HFF-Myc (cell line): ENCODE data around the gene NUCKS1.

Source experiments
- DNase-seq: peaks from one replicate; pipeline ENCODE4 v3.0.0-alpha.2; 2011; ENCODE audit warnings: low read depth; ENCODE audit errors: extremely low read depth
- H3K4me3 ChIP-seq: replicated peaks from 2 replicates; pipeline ENCODE4 v1.5.1; 2011; ENCODE audit warnings: low read depth, mild to moderate bottlenecking, control low read depth, low read length
- TF ChIP-seq, protein P1 (sequence below): IDR thresholded peaks from 2 replicates; pipeline ENCODE4 v1.5.1; 2012; ENCODE audit warnings: mild to moderate bottlenecking, low read depth, low read length, control low read depth; ENCODE audit errors: missing control alignments

Gene NUCKS1

GRCh38 chr1:205672395-205672889, 77.5 kb downstream of the NUCKS1 start:
- TF ChIP-seq, protein P1, sequence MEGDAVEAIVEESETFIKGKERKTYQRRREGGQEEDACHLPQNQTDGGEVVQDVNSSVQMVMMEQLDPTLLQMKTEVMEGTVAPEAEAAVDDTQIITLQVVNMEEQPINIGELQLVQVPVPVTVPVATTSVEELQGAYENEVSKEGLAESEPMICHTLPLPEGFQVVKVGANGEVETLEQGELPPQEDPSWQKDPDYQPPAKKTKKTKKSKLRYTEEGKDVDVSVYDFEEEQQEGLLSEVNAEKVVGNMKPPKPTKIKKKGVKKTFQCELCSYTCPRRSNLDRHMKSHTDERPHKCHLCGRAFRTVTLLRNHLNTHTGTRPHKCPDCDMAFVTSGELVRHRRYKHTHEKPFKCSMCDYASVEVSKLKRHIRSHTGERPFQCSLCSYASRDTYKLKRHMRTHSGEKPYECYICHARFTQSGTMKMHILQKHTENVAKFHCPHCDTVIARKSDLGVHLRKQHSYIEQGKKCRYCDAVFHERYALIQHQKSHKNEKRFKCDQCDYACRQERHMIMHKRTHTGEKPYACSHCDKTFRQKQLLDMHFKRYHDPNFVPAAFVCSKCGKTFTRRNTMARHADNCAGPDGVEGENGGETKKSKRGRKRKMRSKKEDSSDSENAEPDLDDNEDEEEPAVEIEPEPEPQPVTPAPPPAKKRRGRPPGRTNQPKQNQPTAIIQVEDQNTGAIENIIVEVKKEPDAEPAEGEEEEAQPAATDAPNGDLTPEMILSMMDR, result no peak
- no peak for DNase-seq
- no peak overlapping the region for H3K4me3 ChIP-seq

GRCh38 chr1:205670611-205671430, 79.2 kb downstream of the NUCKS1 start:
- H3K4me3 ChIP-seq, result no peak overlapping the region
- TF ChIP-seq, protein P1, result no peak

GRCh38 chr1:205670150-205670446, 79.9 kb downstream of the NUCKS1 start:
- H3K4me3 ChIP-seq, result no peak overlapping the region
- TF ChIP-seq, protein P1, result no peak
- no peak for DNase-seq

More at GRCh38 chr1:205670611-205671430, 79.2 kb downstream of the NUCKS1 start:
- DNase-seq, result no peak

GRCh38 chr1:205669341-205670149, 80.4 kb downstream of the NUCKS1 start:
- no peak for DNase-seq
- TF ChIP-seq, protein P1, result no peak
- H3K4me3 ChIP-seq, result no peak overlapping the region

DNA sequence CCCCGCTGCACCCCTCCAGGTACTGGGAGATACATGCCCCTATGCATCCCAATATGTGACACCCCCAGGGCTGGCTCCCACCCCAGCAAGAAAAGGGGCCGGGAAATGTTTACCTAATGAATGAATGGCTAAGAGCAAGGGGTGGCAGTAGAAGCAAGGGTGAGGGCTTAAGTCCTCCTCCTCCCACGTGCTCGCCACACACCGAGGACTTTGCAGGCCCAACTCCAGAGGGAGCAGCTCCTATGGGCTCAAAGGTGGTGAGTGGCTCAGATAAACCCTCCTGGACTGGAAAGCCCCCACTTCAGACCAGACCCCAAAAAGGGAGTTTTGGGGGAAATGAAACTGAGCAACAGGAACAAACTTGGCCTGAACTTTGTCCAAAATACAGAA, 81.0 kb downstream of the NUCKS1 start:
- no peak for DNase-seq
- H3K4me3 ChIP-seq, result no peak overlapping the region
- TF ChIP-seq, protein P1, result no peak

- no peak for DNase-seq
- TF ChIP-seq, protein P1, result no peak
- H3K4me3 ChIP-seq, result no peak overlapping the region
Measured at GRCh38 chr1:205667909-205668643, 81.9 kb downstream of the NUCKS1 start.
